Parathyroid adenoma (tissue), 2 donors: Measurements from ENCODE around the gene PRCC.

Experiments
- H2AFZ ChIP-seq: fragments of 300-600 bp; sonication (generic); one replicate; pipeline ENCODE4 v1.7.0; 2017; ENCODE audit warnings: antibody characterized with exemption, mild to moderate bottlenecking
- H3K27ac ChIP-seq: fragments of 300-600 bp; sonication (generic); one replicate; pipeline ENCODE4 v1.7.0; 2017
- H3K27me3 ChIP-seq: fragments of 300-600 bp; sonication (generic); one replicate; pipeline ENCODE4 v1.7.0; 2017; ENCODE audit warnings: low read length; ENCODE audit not compliant: control insufficient read depth, insufficient read depth
- H3K36me3 ChIP-seq: fragments of 300-600 bp; sonication (generic); one replicate; pipeline ENCODE4 v1.7.0; 2017; ENCODE audit warnings: low read length; ENCODE audit not compliant: control insufficient read depth, insufficient read depth
- H3K4me1 ChIP-seq: fragments of 300-600 bp; sonication (generic); one replicate; pipeline ENCODE4 v1.7.0; 2017; ENCODE audit warnings: control low read depth
- H3K4me2 ChIP-seq: fragments of 300-600 bp; sonication (generic); one replicate; pipeline ENCODE4 v1.7.0; 2017; ENCODE audit warnings: low read length
- H3K4me3 ChIP-seq: fragments of 300-600 bp; sonication (generic); one replicate; pipeline ENCODE4 v1.7.0; 2017; ENCODE audit warnings: low read depth, low read length
- H3K79me2 ChIP-seq: fragments of 300-600 bp; sonication (generic); one replicate; pipeline ENCODE4 v1.7.0; 2017; ENCODE audit warnings: control low read depth
- H3K9ac ChIP-seq: fragments of 300-600 bp; sonication (generic); one replicate; pipeline ENCODE4 v1.7.0; 2017; ENCODE audit warnings: mild to moderate bottlenecking
- H3K9me3 ChIP-seq: fragments of 300-600 bp; sonication (generic); one replicate; pipeline ENCODE4 v1.7.0; 2017; ENCODE audit warnings: low read length; ENCODE audit not compliant: control insufficient read depth
- TF ChIP-seq, protein P1 (sequence below): fragments of 300-600 bp; sonication (generic); IDR thresholded peaks from one replicate; pipeline ENCODE4 v1.7.0; 2017; ENCODE audit warnings: antibody characterized with exemption, mild to moderate bottlenecking
- donor health status: primary hyperparathyroidism.

PRCC gene

DNA sequence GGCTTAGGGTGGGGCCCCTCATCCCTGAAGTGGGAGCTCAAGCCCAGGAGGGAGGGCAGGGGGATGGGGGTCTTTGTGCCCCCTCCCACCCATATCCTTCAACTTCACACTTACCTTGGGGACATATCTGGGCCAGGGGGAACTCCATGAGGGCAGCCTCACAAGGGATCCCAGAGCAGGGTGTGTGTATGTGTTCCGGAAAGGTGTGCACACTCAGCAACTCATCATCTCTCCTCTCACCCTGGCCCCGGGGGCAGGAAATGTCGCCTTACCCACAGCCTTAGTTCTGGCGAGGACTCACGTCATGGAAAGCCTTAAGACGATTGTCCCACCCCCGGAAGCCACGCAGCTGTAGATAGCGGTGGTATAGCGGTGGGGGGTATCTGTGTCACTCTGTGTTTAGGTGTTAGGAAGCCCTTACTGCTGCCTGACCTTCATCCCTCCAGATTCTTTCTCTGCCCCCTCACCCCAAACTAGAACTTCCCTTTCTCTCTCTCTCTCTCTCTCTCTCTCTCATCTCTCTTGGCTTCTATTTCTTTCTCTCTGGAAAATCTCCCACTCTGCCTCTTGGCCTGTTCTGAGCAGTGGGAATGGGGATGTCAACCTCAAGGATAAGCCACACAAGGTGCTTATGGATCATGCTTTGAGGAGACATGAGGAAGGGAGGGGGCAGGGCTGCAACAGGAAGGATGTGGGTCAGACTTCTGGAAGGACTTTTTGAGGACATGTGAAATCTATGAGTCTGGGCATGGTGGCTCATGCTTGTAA lies 49.4 kb downstream of the PRCC start, which contains the start of gene SH2D2A:
TSS of gene SH2D2A (minus strand) at position 288 of the 768 bp plus-strand sequence. CDS start at position 148, 140 bp downstream.
- H3K79me2 ChIP-seq, result no peaks in the 10 kb centered on the region
- H3K27me3 ChIP-seq, result no peaks in the 10 kb centered on the region
- no peak within 1 kb of the TSS for H3K4me3 ChIP-seq
- no peak within 1 kb of the TSS for H3K9ac ChIP-seq
- H3K9me3 ChIP-seq, result no peaks in the 10 kb centered on the region
- no peaks in the 10 kb centered on the region for H3K4me1 ChIP-seq
- TF ChIP-seq, protein P1, sequence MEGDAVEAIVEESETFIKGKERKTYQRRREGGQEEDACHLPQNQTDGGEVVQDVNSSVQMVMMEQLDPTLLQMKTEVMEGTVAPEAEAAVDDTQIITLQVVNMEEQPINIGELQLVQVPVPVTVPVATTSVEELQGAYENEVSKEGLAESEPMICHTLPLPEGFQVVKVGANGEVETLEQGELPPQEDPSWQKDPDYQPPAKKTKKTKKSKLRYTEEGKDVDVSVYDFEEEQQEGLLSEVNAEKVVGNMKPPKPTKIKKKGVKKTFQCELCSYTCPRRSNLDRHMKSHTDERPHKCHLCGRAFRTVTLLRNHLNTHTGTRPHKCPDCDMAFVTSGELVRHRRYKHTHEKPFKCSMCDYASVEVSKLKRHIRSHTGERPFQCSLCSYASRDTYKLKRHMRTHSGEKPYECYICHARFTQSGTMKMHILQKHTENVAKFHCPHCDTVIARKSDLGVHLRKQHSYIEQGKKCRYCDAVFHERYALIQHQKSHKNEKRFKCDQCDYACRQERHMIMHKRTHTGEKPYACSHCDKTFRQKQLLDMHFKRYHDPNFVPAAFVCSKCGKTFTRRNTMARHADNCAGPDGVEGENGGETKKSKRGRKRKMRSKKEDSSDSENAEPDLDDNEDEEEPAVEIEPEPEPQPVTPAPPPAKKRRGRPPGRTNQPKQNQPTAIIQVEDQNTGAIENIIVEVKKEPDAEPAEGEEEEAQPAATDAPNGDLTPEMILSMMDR, result no peak
- peak within 1 kb of the TSS; percentile 62 for H3K27ac ChIP-seq
- no peak within 1 kb of the TSS for H3K4me2 ChIP-seq
- no peaks in the 10 kb centered on the region for H3K36me3 ChIP-seq
- H2AFZ ChIP-seq, result no peak within 1 kb of the TSS

DNA sequence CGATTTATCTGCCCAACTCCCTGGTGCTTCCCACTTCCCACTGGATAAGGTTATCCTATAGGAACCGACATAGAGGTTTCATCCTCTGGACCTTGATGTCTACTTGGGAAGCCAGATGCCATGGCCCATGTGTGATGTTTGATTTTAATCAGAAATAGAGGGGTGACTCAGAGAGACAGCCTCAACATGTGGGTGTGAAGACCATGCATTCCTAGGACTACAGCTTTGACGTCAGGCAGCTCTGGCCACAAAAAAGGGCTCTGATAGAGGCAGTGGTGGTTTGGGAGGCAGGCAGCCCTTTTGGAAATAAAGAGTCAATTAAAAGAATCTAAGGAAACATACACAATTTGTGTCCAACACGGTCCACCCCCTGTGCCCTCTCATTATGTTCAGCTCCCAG lies 54.5 kb downstream of the PRCC start:
- Histone ChIP-seq H2AFZ (no peak overlapping the region), H3K9ac (no peak overlapping the region), H3K9me3 (no peaks in the 10 kb centered on the region), H3K36me3 (no peaks in the 10 kb centered on the region), H3K79me2 (no peaks in the 10 kb centered on the region), H3K27ac (no peak overlapping the region), H3K4me2 (no peak overlapping the region), H3K4me3 (no peak overlapping the region), H3K27me3 (no peaks in the 10 kb centered on the region), H3K4me1 (no peaks in the 10 kb centered on the region)
- TF ChIP-seq, protein P1, result no peak

DNA sequence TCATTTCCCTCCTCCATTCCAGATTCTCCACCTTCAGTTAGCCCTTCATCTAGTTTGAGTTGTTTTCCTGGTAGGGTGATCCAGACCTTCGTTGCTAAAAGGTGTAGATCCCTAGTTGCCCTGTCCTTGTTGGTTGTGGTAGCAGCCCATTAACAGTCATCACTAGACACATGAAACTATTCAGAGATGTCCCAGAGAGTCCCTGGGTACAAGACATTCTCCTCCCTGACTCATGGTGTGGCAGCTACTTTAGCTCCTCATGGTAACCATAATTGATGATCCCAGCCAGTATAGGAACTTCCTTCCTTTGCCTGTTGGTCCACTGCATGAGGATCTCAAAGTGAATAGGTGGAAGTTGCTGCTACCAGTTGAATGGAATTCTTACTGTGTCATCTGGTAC lies 55.3 kb downstream of the PRCC start:
- Histone ChIP-seq H3K4me1 (no peaks in the 10 kb centered on the region), H3K27ac (no peak overlapping the region), H3K36me3 (no peaks in the 10 kb centered on the region), H3K79me2 (no peaks in the 10 kb centered on the region), H3K4me3 (no peak overlapping the region), H3K4me2 (no peak overlapping the region), H3K9ac (no peak overlapping the region), H3K27me3 (no peaks in the 10 kb centered on the region), H3K9me3 (no peaks in the 10 kb centered on the region), H2AFZ (no peak overlapping the region)
- TF ChIP-seq, protein P1, result no peak

DNA sequence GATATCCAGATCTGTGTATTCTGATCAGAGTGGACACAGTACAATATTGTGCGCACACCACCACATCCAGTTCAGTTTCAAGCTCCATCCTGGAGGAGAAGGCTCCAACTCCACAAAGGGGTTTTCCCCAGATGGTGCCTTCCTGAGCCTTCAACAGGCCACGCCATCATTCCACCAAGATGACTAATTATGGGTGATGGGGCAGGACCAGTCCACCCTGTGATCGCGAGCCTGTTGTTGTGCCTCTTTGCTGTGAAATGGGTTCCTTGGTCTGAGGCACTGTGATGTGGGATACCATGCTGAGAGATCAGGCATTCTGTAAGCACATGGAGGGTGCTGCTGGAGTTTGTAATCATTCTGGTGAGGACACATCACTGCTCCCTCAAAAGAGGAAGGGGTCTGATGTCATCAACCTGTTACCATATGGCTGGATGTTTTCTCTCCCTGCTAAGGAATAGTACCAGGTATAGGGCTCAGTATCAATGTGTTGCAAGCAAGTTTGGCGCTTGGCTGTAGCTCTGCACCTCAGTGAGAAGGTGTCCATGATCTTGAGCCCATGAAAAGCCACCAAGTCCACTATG lies 56.0 kb downstream of the PRCC start:
- TF ChIP-seq, protein P1, result no peak
- no peaks in the 10 kb centered on the region for H3K27me3 ChIP-seq
- H3K4me2 ChIP-seq, result no peak overlapping the region
- no peak overlapping the region for H3K4me3 ChIP-seq
- H3K79me2 ChIP-seq, result no peaks in the 10 kb centered on the region
- H3K4me1 ChIP-seq, result no peaks in the 10 kb centered on the region
- no peaks in the 10 kb centered on the region for H3K36me3 ChIP-seq
- H3K9ac ChIP-seq, result no peak overlapping the region
- H2AFZ ChIP-seq, result no peak overlapping the region
- H3K9me3 ChIP-seq, result no peaks in the 10 kb centered on the region
- H3K27ac ChIP-seq, result no peak overlapping the region
